Measurements from ENCODE around the gene GLB1L.

Gene GLB1L

GRCh38 chr2:219285373-219285735 lies 40.1 kb upstream of the GLB1L start:
- no peak for TF ChIP-seq CTCF (conservative IDR thresholded peaks at IDR 0.05; ENCODE audit: low read depth, low read length)
- Histone ChIP-seq H4K20me1 (ENCODE audit: insufficient read depth) (no peaks in the 10 kb centered on the region), H2AFZ (ENCODE audit: low read depth) (no peak overlapping the region), H3K27ac (no peak overlapping the region), H3K4me3 (IDR thresholded peaks at IDR 0.05; ENCODE audit: insufficient read depth, low read depth, low read length) (no peak overlapping the region), H3K36me3 (ENCODE audit: insufficient read depth) (no peaks in the 10 kb centered on the region), H3K79me2 (ENCODE audit: insufficient read depth, low read depth) (no peaks in the 10 kb centered on the region), H3K27me3 (ENCODE audit: insufficient read depth, low read depth) (no peaks in the 10 kb centered on the region), H3K4me1 (ENCODE audit: low read depth, poor library complexity, severe bottlenecking) (peaks cover 2% of the 10 kb centered on the region), H3K4me2 (no peak overlapping the region), H3K9ac (no peak overlapping the region)

DNA sequence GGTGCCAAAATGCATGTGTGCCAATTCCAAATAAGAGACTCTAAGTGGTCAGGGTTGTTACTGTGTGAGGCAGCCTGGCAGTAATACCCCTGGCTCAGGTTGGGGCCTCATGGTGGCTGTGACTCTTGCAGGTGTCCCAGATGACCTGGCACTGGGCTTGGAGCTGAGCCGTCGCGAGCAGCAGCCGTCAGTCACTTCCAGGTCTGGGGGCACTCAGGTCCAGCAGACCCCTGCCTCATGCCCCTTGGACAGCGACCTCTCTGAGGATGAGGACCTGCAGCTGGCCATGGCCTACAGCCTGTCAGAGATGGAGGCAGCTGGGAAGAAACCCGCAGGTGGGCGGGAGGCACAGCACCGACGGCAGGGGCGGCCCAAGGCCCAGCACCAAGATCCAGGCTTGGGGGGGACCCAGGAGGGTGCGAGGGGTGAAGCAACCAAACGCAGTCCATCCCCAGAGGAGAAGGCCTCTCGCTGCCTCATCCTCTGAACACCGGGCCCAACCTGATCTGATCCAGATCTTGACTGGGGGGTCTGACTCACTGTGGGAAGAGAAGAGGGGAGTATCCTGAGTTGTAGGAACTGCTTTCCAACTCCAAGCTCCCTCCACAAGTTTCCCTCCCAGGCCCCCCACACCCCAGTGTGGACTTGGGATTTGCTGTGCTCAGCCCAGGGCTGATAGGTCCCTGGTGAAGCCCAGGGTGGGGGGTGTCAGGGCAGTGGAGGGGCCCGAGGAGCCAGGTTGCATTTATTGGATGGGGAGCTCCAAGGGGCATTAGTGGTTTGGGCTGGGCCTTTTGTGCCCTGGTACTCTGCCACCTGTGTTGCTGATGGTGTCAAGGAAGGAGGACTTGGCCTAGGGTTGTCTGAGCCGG lies 39.5 kb upstream of the GLB1L start:
- Histone ChIP-seq H3K4me3 (IDR thresholded peaks at IDR 0.05; ENCODE audit: insufficient read depth, low read depth, low read length) (no peak overlapping the region), H2AFZ (ENCODE audit: low read depth) (no peak overlapping the region), H4K20me1 (ENCODE audit: insufficient read depth) (no peaks in the 10 kb centered on the region), H3K36me3 (ENCODE audit: insufficient read depth) (no peaks in the 10 kb centered on the region), H3K4me2 (no peak overlapping the region), H3K27ac (no peak overlapping the region), H3K9ac (no peak overlapping the region), H3K79me2 (ENCODE audit: insufficient read depth, low read depth) (no peaks in the 10 kb centered on the region), H3K27me3 (ENCODE audit: insufficient read depth, low read depth) (no peaks in the 10 kb centered on the region), H3K4me1 (ENCODE audit: low read depth, poor library complexity, severe bottlenecking) (peaks cover 7% of the 10 kb centered on the region)
- TF ChIP-seq CTCF (conservative IDR thresholded peaks at IDR 0.05; ENCODE audit: low read depth, low read length), result no peak

GRCh38 chr2:219282943-219283581 lies 37.8 kb upstream of the GLB1L start:
- TF ChIP-seq CTCF (conservative IDR thresholded peaks at IDR 0.05; ENCODE audit: low read depth, low read length), result no peak
- no peak overlapping the region for H3K4me2 ChIP-seq
- no peaks in the 10 kb centered on the region for H4K20me1 ChIP-seq (ENCODE audit: insufficient read depth)
- H3K36me3 ChIP-seq (ENCODE audit: insufficient read depth), result no peaks in the 10 kb centered on the region
- no peak overlapping the region for H3K27ac ChIP-seq
- no peak overlapping the region for H3K4me3 ChIP-seq (IDR thresholded peaks at IDR 0.05; ENCODE audit: insufficient read depth, low read depth, low read length)
- H3K4me1 ChIP-seq (ENCODE audit: low read depth, poor library complexity, severe bottlenecking), result peaks cover 15% of the 10 kb centered on the region
- H3K9ac ChIP-seq, result no peak overlapping the region
- no peaks in the 10 kb centered on the region for H3K27me3 ChIP-seq (ENCODE audit: insufficient read depth, low read depth)
- no peak overlapping the region for H2AFZ ChIP-seq (ENCODE audit: low read depth)
- no peaks in the 10 kb centered on the region for H3K79me2 ChIP-seq (ENCODE audit: insufficient read depth, low read depth)

GRCh38 chr2:219282375-219282774 lies 37.1 kb upstream of the GLB1L start:
- no peaks in the 10 kb centered on the region for H4K20me1 ChIP-seq (ENCODE audit: insufficient read depth)
- H3K4me3 ChIP-seq (IDR thresholded peaks at IDR 0.05; ENCODE audit: insufficient read depth, low read depth, low read length), result no peak overlapping the region
- H3K9ac ChIP-seq, result no peak overlapping the region
- TF ChIP-seq CTCF (conservative IDR thresholded peaks at IDR 0.05; ENCODE audit: low read depth, low read length), result no peak
- H3K4me2 ChIP-seq, result no peak overlapping the region
- H3K4me1 ChIP-seq (ENCODE audit: low read depth, poor library complexity, severe bottlenecking), result peaks cover 22% of the 10 kb centered on the region
- no peaks in the 10 kb centered on the region for H3K36me3 ChIP-seq (ENCODE audit: insufficient read depth)
- H3K27ac ChIP-seq, result no peak overlapping the region
- no peaks in the 10 kb centered on the region for H3K27me3 ChIP-seq (ENCODE audit: insufficient read depth, low read depth)
- H3K79me2 ChIP-seq (ENCODE audit: insufficient read depth, low read depth), result no peaks in the 10 kb centered on the region
- no peak overlapping the region for H2AFZ ChIP-seq (ENCODE audit: low read depth)

All from KMS-11 (cell line).